Skeletal muscle cell (primary cell): ENCODE results near the gene SEL1L2.
A peak's percentile ranks its signal among the peaks of the same experiment; 100 is the strongest.
"Not testable (repeated sequence)": the region's sequence is repeated elsewhere in the genome, so short reads cannot be mapped to it uniquely, and the experiment has no call there.

Experiments used
- DNase-seq: peaks from one replicate; pipeline ENCODE4 v3.0.0-alpha.2; 2010; ENCODE audit warnings: low read depth
- H3K4me3 ChIP-seq: 2 replicates; pipeline ENCODE4 v1.5.1; 2011; ENCODE audit warnings: low read depth, mild to moderate bottlenecking, control low read depth, low read length, moderate library complexity

The SEL1L2 gene, protein sequence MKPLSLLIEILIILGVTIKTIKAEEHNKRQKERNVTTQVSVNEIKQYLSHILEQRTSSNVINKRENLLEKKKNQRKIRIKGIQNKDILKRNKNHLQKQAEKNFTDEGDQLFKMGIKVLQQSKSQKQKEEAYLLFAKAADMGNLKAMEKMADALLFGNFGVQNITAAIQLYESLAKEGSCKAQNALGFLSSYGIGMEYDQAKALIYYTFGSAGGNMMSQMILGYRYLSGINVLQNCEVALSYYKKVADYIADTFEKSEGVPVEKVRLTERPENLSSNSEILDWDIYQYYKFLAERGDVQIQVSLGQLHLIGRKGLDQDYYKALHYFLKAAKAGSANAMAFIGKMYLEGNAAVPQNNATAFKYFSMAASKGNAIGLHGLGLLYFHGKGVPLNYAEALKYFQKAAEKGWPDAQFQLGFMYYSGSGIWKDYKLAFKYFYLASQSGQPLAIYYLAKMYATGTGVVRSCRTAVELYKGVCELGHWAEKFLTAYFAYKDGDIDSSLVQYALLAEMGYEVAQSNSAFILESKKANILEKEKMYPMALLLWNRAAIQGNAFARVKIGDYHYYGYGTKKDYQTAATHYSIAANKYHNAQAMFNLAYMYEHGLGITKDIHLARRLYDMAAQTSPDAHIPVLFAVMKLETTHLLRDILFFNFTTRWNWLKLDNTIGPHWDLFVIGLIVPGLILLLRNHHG

GRCh38 chr20:13990465-13990864, at the start of gene SEL1L2:
TSS of gene SEL1L2 (minus strand) at chr20:13990614. CDS start at chr20:13990534, 80 bp downstream.
- no peak within 1 kb of the TSS for H3K4me3 ChIP-seq

GRCh38 chr20:14036567-14036966, 46.2 kb upstream of the SEL1L2 start:
- no peak overlapping the region for H3K4me3 ChIP-seq
- no peak for DNase-seq

More at GRCh38 chr20:13990465-13990864, at the start of gene SEL1L2:
- DNase-seq: no peak

DNA sequence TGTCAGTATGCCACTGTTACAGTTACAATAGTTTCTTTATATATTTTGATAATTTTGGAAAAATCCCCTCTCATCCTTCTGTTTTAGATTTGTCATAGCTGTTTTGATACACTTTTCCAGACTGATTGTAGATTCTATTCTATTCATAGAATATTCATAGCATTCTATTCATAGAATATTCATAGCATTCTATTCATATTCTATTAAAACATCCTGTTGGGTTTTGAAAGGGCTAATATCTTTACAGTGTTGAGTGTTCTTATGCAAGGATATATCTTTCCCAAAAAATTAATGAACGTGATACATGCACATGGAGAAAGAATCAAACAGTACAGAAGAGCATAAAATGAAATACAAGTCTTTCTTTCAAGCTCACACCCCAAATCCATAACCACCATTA, 42.9 kb upstream of the SEL1L2 start:
- no peak for DNase-seq
- H3K4me3 ChIP-seq: no peak overlapping the region

- DNase-seq: no peak
Measured at GRCh38 chr20:14030991-14031390, 40.6 kb upstream of the SEL1L2 start.

DNA sequence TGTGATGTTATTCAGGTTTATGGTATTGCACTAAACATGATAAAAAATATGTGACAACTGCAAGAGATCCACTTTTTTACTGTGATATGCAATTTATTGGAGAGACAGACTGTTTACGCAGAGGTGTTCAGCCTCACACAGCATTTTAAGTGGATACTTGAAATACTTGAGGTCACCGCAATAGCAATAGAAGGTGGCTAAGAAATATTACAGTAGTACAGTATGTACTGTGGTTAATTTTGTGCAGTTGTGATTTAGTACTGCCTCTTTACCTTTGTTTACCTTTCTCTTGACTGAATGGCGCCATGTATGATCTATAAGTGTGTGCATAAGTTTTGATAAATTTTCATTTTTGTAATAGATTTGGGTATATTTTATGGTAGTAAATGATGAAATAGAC, 22.3 kb upstream of the SEL1L2 start:
- DNase-seq: no peak
- no peak overlapping the region for H3K4me3 ChIP-seq

More at GRCh38 chr20:14030991-14031390, 40.6 kb upstream of the SEL1L2 start:
- no peak overlapping the region for H3K4me3 ChIP-seq

GRCh38 chr20:14009208-14009607, 18.8 kb upstream of the SEL1L2 start:
- no peak for DNase-seq
- no peak overlapping the region for H3K4me3 ChIP-seq

DNA sequence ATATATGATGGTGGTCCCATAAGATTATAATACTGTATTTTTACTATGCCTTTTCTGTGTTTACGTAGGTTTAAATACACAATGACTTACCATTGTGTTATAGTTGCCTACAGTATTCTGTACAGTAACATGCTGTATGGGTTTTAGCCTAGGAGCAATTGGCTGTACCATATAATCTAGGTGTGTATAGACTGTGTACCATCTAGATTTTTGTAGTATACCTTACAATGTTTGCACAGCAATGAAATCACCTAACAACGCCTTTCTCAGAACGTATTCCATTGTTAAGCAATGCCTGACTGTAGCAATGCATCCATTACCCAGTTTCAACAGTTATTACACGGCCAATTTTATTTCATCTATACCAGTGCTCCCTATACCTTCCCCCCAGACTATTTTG, 15.6 kb upstream of the SEL1L2 start:
- no peak for DNase-seq
- H3K4me3 ChIP-seq: no peak overlapping the region

DNA sequence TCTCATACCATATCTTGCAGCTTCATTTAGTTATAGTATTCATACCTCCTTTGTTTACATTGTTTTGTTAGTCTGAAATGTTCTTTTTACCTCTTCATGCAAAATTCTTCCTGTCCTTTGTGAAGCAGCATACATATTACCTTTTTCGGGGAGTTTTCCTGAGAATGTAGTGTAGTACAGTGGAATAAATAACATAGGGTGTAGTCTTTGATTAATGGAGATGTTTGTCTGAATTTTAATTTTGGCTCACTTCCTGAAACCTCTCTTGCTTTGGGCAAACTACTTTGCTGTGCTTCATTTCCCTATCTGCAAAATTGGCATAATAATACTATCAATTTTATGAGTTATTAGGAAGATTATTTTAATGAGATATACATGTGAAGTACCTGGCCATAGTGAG, 10.5 kb upstream of the SEL1L2 start:
- DNase-seq: no peak
- no peak overlapping the region for H3K4me3 ChIP-seq

DNA sequence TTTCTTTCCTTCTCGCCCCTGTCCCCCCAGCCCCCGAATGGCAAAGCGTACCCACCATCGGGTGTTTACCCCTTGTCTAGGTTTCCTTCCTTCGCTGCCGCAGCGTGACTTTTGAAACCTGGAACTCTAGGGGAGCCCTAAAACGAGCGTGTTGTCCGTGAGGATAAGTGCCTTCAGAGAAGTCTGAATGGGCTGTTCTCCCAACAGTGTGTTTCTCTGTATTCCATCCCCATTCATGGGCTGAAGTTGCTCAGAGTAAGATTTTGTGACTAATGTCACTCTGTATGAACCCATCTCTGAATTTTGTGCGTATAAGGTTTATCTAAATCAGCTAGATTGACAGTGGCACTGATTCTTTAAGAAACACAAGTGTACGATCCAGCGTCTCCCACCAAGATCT, 5.9 kb upstream of the SEL1L2 start:
- DNase-seq: no peak
- peak overlapping the region; percentile 63 for H3K4me3 ChIP-seq

DNA sequence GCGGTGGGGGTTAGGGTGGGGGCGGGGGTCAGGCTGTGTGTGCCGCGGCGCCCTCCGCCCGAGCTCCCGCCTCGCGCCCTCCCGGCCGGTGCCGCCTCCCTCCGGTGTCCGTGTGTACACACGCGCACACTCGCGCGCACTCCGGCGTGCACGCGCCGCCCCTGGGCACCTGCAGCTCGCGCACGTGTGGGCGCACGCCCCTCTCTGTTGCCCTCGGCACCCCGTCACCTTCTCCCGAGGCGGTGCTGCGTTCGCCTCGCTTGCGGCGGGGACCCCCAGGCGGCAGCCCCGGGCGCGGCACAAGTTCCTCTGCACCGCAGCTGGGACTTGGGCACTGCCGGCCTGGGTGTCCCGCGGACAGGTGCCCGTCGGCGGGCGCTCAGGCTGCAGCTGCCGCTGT, 5.4 kb upstream of the SEL1L2 start:
- H3K4me3 ChIP-seq: peak overlapping the region; percentile 63
- DNase-seq: no peak

GRCh38 chr20:13995086-13995665, 4.8 kb upstream of the SEL1L2 start, which contains the start of gene MACROD2:
TSS of gene MACROD2 (plus strand) at chr20:13995516.
- DNase-seq: peak; percentile 49
- peak within 1 kb of the TSS; percentile 63 for H3K4me3 ChIP-seq

- H3K4me3 ChIP-seq, DNase-seq: not testable (repeated sequence)
Measured at GRCh38 chr20:13991955-13992354, 1.5 kb upstream of the SEL1L2 start.

DNA sequence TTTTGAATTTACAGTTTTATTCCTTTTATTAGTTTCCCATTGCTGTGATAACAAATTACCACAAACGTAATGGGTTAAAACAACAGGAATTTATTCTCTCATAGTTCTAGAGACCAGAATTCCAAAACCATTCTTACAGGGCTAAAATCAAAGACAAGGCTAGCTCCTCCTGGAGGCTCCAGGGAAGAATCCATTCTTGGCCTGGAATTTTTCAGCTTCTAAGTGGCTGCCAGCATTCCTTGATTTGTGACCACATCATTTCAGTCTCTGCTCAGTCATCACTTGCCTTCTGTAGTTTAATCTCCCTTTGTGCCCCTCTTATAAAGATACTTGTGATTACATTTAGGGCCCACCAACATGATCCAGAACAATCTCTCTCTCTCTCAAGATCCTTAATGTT, 897 bp upstream of the SEL1L2 start:
- DNase-seq: no peak
- no peak overlapping the region for H3K4me3 ChIP-seq

GRCh38 chr20:13984211-13984610, 6.2 kb downstream of the SEL1L2 start:
- no peak overlapping the region for H3K4me3 ChIP-seq
- DNase-seq: no peak

DNA sequence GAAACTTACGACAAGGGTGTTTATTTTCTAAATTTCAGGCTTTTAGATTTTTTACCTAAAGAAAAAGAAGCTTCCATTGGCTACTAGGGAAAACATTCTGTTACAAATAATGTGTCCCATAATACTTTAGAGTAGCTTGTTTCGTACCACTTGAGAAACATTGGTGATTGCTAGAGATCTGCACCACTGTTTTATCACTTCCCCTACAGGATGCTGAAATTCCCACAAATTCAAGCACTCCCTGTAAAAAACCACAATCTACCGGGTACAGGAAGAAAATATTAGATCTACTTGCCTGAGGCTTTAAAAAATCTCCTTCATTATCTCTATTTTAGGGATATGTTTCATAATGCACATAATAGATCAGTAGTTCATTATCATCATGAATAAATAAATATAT, 29.9 kb downstream of the SEL1L2 start:
- no peak for DNase-seq
- H3K4me3 ChIP-seq: no peak overlapping the region

DNA sequence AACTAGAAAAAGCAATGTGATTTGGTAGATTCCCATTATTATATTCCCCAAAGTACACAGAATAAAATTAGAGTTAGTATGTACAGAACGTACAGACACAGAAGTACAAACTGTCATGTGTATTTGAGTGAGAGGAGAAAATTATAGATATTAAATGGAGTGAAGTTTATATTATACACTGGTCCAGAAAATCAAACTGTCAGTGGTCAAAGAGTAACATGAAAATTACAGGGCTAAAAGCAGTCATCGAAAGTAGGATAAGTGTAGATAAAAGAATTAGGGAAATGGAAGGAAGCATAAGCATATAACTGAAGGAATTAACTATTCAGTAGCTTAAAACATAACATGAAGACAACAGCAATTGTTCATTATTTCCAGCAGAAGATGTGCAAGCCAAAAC, 30.3 kb downstream of the SEL1L2 start:
- H3K4me3 ChIP-seq: no peak overlapping the region
- no peak for DNase-seq

- no peak overlapping the region for H3K4me3 ChIP-seq
- DNase-seq: no peak
Measured at GRCh38 chr20:13953227-13953626, 37.2 kb downstream of the SEL1L2 start.

DNA sequence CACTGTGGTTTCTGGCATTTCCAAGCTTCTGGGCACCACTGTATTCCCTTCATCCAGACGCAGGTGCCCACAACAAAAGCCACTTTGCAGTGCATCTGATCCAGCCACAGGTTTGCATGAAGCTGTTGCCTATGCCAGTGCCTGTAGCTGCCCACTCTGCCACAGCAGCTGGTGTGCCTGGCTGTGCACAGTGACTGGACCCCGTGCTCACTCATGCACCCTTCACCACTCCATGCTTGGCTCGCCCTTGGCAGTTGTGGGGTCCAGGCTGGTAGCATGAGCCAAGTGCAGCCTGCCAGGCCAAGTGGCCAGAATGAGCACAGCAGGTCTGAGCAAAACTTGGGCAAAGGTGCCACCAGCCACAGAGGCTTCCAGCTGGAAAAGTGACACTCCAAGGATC, 42.7 kb downstream of the SEL1L2 start:
- DNase-seq: no peak
- no peak overlapping the region for H3K4me3 ChIP-seq

DNA sequence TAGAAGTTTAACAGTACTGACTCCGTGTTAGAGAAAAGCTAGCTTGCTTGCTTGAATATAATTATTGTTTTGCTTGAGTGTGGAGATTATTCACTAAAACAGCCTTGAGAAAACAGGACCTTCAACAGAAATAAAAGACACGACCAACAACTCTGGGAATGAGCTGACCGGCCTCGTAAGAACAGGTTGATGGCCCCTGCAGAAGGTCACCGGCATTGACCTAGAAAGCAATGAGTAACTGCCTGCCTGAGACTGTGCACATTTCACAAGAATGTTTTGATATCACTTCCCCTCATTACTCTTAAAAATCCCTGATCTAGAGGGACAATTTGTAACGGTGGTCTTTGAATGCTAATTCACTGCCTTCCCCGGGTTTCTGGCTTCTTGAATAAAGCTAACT, 49.4 kb downstream of the SEL1L2 start:
- H3K4me3 ChIP-seq: no peak overlapping the region
- DNase-seq: no peak

- DNase-seq: no peak
Measured at GRCh38 chr20:13936781-13937576, 53.4 kb downstream of the SEL1L2 start.

More at GRCh38 chr20:13936781-13937576, 53.4 kb downstream of the SEL1L2 start:
- no peak overlapping the region for H3K4me3 ChIP-seq
